Raji (cell line): Measurements from ENCODE around the gene ZNF487.

ENCODE experiments used
- POLR2A ChIP-seq: IDR thresholded peaks from 2 replicates; pipeline ENCODE4 v1.6.1; 2011; ENCODE audit warnings: low read depth, low read length, control low read depth; ENCODE audit not compliant: insufficient read depth

ZNF487 gene

DNA sequence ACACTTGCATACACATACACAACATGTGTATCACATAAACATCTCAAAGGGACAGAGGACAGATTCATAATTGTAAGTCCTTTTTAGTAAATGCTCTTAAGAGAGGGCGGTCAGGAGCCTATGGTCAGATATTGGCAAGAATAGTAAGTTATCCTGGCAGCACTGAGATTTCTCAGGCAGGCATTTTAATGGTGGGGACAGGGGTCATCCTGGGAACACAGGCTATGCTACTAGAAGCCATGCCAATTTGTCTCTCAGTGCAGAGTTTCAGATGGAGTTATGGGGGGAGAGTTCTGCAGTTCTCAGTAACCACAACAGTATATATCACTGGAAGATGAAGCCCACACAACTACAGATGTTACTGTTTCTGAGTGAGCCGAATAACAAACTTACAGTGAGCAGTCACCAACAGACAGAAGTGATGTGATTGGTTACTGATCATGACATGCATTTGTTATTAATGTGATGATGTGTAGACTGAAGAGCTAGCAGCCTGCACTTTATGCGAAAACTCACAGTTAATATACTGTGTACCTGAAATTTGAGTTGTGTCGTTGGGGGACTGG, 16.4 kb downstream of the ZNF487 start:
- TF ChIP-seq POLR2A: 0 out of 2 replicates have a peak, but pooled peaks have one; percentile 30

DNA sequence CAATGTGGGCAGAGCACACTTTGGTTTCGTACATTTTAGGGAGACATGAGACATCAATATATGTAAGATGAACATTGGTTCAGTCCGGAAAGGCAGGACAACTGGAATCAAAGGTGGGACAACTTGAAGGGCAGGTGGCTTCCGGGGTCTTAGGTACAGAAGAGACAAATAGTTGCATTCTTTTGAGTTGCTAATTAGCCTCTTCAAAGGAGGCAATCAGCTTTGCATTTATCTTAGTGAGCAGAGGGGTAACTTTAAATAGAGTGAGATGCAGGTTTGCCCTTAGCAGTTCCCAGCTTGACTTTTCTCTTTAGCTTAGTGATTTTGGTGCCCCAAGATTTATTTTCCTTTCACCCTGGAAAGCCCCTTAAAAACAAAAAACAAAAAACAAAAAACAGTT, 21.3 kb downstream of the ZNF487 start:
- no peak for TF ChIP-seq POLR2A

DNA sequence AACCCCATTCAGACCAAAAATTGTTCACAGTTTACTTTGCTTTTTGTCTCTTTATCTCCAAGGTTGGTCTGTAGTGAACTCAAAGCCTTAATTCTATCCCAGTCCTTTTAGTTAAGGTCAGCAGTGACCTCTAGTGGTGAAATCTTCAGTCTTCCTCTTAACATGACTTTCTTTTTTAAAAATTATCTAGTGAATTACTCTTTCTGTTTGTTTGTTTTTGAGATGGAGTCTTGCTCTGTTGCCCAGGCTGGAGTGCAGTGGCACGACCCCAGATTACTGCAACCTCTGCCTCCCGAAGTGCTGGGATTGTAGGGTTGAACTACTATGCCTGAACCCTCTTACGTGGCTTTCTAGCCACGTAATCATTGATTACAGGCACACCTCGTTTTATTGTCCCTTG, 25.0 kb downstream of the ZNF487 start:
- no peak for TF ChIP-seq POLR2A

DNA sequence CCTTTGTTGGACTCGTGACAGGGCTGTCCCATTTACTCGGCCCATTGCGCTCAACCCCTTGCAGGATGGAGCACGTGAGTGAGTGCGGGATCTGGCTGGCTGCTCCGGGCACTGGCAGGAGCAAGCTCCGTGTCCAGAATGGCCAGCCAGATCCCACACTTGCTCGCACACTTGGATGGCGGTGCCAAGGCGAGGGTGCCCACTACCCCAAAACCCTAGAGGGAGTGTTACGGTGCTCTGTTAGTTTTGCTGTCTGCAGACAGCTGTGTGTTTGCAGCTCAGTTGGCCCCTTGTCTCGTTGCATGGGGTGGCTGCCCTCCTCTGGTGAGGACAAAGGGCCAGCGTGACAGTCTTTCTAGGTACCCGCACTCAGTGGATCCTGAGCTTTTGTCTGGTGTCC, 34.2 kb downstream of the ZNF487 start:
- TF ChIP-seq POLR2A: no peak

DNA sequence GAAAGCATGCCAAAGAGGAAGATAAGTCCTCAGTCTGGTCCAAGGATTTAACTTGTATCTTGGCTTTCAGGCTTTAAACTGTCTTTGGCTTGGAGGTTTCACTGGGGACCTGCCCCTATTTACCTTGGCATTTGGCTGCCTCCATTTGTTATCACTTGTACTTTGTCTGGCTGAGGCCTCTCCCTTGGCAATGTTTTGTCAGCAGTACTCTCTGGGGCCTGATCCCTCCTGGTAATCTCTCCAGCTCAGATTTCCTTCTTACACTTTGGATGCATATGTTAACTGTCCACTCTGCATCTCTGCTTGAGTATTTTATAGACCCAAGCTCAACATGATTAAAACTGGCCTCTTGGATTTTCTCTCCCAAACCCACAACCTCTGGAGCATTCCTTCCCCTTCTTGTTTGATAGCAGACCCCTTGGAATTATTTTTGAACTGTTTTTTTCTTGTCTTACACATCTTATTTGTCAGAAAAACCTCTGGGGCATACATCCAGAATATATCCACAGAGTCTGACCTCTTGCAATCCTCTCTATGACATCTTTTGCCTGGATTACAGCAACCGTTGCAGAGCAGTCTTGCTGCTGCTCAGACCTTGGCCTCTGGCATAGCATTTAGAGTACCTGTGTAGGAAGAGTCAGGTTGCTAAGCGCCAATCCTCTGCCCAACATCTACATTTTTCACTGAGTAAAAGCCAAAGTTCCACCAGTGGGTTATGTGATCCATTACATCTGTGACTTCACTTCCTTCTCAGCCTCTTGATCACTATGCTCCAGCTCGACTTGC, 35.2 kb downstream of the ZNF487 start:
- no peak for TF ChIP-seq POLR2A

DNA sequence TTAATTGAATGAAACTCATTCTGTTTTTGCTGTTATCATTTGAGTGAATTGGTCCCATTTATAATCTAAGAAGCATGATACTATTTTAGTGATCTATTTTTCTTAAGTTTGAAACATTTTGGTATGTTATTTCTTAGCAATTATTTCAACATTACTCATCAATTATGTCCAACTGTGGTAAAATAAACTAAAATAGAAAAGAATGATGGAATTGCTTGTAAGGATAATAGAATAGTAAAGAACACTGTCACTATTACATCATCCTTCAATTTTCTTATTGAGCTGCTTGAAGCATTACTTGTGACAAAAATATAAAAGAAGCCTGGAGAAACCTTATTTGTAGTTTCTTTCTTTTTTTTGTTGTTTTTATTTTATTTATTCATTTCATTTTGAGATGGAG, 42.4 kb downstream of the ZNF487 start:
- no peak for TF ChIP-seq POLR2A

DNA sequence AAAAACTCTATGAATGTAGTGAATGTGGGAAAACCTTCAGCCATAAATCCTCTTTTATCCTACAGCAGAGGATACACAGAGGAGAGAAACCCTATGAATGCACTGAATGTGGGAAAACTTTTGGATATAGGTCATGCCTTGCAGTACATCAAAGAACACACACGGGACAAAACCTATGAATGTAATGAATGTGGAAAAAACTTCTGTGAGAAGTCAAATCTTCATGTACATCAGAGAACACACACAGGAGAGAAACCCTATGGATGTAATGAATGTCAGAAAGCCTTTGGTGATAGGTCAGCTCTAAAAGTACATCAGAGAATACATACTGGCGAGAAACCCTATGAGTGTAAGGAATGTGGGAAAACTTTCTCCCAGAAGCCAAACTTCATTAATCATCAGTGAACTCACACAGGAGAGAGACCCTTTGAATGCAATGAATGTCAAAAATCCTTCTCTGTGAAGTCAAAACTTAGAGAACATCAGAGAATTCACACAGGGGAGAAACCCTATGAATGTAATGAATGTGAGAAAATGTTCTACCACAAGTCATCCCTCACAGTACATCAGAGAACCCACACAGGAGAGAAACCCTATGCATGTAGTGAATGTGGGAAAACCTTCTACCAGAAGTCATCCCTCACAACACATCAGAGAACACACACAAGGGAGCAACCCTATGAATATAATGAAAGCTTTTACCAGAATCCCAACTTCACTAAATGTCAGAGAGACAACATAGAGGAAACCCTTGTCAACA, 45.6 kb downstream of the ZNF487 start:
- TF ChIP-seq POLR2A: no peak

DNA sequence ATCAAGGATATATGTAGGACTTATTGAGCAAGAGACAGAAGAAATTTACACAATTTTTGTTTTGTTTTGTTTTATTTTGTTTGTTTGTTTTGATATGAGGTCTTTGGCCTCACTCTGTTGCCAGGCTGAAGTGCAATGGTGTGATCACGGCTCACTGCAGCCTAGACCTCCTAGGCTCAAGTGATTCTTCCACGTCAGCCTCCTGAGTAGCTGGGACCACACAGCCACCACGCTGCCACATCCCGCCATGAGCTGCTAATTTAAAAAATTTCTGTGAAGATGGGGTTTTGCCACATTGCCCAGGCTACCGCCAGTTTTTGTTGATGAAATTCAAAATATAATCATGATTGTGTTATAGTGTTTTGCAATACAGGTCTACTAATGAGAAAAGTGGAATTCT, 54.9 kb downstream of the ZNF487 start:
- TF ChIP-seq POLR2A: no peak

DNA sequence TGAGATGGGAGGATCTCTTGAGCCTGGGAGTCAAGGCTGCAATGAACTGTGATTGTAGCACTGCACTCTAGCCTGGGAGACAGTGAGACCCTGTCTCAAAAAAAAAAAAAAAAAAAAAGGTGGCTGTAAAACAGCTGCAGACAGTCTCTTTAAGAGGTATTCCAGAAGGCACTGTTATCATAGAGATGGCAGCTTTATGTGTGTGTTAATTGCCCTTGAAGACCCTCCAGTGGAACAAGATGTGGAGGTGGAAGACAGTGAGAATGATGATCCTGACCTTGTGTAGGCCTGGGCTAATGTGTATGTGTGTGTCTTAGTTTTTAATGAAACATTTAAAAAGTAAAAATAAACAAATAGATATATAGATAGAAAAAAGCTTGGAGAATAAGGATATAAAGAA, 66.0 kb downstream of the ZNF487 start:
- no peak for TF ChIP-seq POLR2A

DNA sequence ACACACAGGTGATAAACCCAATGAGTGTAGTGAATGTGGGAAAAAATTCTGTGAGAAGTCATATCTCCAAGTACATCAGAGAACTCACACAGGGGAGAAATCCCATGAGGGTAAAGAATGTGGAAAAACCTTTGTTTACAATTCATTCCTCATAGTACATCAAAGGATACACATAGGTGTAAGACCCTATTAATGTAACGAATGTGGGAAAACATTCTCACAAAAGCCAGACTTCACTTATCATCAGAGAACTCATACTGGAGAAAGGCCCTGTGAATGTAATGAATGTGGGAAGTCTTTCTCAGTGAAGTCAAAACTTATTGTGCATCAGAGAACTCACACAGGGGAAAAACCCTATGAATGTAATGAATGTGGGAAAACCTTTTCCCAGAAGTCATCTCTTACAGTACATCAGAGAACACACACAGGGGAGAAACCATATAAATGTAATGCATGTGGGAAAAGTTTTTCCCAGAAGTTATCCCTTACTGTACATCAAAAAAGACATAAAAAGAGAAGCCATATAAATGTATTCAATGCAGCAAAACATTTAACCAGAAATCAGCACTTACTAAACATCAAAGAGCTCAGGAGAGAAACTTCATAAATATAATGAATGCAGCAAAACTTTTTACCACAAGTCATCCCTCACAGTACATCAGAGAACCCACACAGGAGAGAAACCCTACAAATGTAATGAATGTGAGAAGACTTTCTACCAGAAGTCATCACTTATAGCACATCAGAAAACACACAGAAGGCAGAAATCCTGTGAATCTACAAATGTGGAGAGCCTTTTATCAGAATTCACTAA, 87.7 kb downstream of the ZNF487 start:
- TF ChIP-seq POLR2A: no peak
